ENCODE results near the gene HYAL2. TPM values are rescaled to one million over a fixed set of nuclear protein-coding genes. Genes with fewer than 3 reads are reported as not detected.

The HYAL2 gene
- total and polyA plus RNA-seq, 2 of the 8 experiments (the other 6 are each of a cell fraction or from before 2014, with no cell fraction given), result 51.9 to 176 TPM

- H2AFZ ChIP-seq (ENCODE audit: low read length), result peak within 1 kb of the TSS; percentile 81; the same call in 1 of the 2 replicates
- DNase-seq (ENCODE audit: low read depth in 1 of 2, low spot score in 2 of 2) (peak in 1 of 2 experiments; percentile 66), FAIRE-seq (no peak)
- H3K27me3 ChIP-seq (replicated peaks in 1 of 4; ENCODE audit: control insufficient read depth in 3 of 4, extremely low read depth in 1 of 4, insufficient read depth in 3 of 4, low read length in 3 of 4), result peaks cover 23 to 66% (median 52%) of the 10 kb centered on the region in 4 experiments
- H2BK15ac ChIP-seq (ENCODE audit: low read length), result peak within 1 kb of the TSS; percentile 98
- H3K4me3 ChIP-seq (ENCODE audit: extremely low read depth in 1 of 4, insufficient read depth in 2 of 4, low read depth in 3 of 4, low read length in 4 of 4), result peak within 1 kb of the TSS; percentile 33 to 63 (median 46)
- peaks cover 1% of the 10 kb centered on the region; the same call in 1 of the 2 replicates for H3K79me1 ChIP-seq (ENCODE audit: low read depth, low read length)
- H3K14ac ChIP-seq (ENCODE audit: insufficient read length), result no peak within 1 kb of the TSS
- peak within 1 kb of the TSS; percentile 34 for H4K91ac ChIP-seq (replicated peaks; ENCODE audit: insufficient read length, low read length)
- peaks cover 22% of the 10 kb centered on the region for H3K23me2 ChIP-seq (ENCODE audit: low read depth, low read length)
- WGBS, 2 experiments (ENCODE audit: extremely low coverage in 1 of 2, insufficient coverage in 1 of 2, insufficient read length in 1 of 2, insufficient replicate concordance in 2 of 2, low coverage in 1 of 2, low lambda C conversion rate in 2 of 2, missing lambda C conversion rate in 1 of 2), result 9% methylated on average over 75 of the region's 85 CpGs; no CpG with 5 or more reads in 1 of the 2 experiments
- no peak within 1 kb of the TSS for H3K23ac ChIP-seq (ENCODE audit: insufficient read length)
- H2BK120ac ChIP-seq (replicated peaks; ENCODE audit: low read depth, low read length), result no peak within 1 kb of the TSS
- peak within 1 kb of the TSS; percentile 68; the same call in 1 of the 2 replicates for H2BK12ac ChIP-seq (ENCODE audit: low read depth, low read length)
- ChIA-PET CTCF (ENCODE audit: partially characterized antibody) (interaction anchor here (0.7 to 10.0 kb wide), 8 partner anchors 9 to 273 kb away, joined by 3 to 84 read pairs (median 3); no protein-coding TSS in a partner anchor), POLR2A (ENCODE audit: partially characterized antibody) (interaction anchor here (0.5 to 3.3 kb wide), 9 partner anchors 9 to 78 kb away, joined by 3 to 17 read pairs (median 3); partner anchors contain the start of genes CYB561D2, HYAL2, NPRL2 and TUSC2)
- no peak within 1 kb of the TSS for H3K56ac ChIP-seq (replicated peaks; ENCODE audit: insufficient read length, low read depth, low read length)
- peak within 1 kb of the TSS; percentile 83 for H4K8ac ChIP-seq (ENCODE audit: extremely low read depth, insufficient read depth, low read length)
- H3K9ac ChIP-seq (replicated peaks in 1 of 4; ENCODE audit: extremely low read depth in 1 of 4, low read depth in 3 of 4, low read length in 3 of 4), result no peak within 1 kb of the TSS; a peak in 1 of 7 replicates
- no peaks in the 10 kb centered on the region for H3K9me3 ChIP-seq (ENCODE audit: insufficient read depth in 2 of 2, low read depth in 1 of 2, low read length in 1 of 2)
- H2BK5ac ChIP-seq (ENCODE audit: low read depth, low read length), result peak within 1 kb of the TSS; percentile 30; the same call in 1 of the 2 replicates
- H4K20me1 ChIP-seq (replicated peaks in 1 of 2; ENCODE audit: control insufficient read depth in 1 of 2, insufficient read depth in 2 of 2, low read length in 2 of 2), result peaks cover 0 to 10% of the 10 kb centered on the region in 2 experiments
- no peak within 1 kb of the TSS for H3K27ac ChIP-seq (ENCODE audit: low read depth, low read length)
- H3K4me2 ChIP-seq (ENCODE audit: insufficient read depth in 1 of 2, low read depth in 2 of 2, low read length in 2 of 2), result peak within 1 kb of the TSS; percentile 65 to 87
- H2AK5ac ChIP-seq (ENCODE audit: low read depth, low read length), result no peak within 1 kb of the TSS
- no peak within 1 kb of the TSS for H2BK20ac ChIP-seq (ENCODE audit: low read length)
- peak within 1 kb of the TSS; percentile 6 for H3K4ac ChIP-seq (replicated peaks; ENCODE audit: insufficient read length, low read depth, low read length)
- H3K36me3 ChIP-seq (ENCODE audit: control insufficient read depth in 2 of 4, insufficient read depth in 4 of 4, low read length in 3 of 4), result no peaks in the 10 kb centered on the region
- H3K18ac ChIP-seq (ENCODE audit: extremely low read depth, low read length), result peak within 1 kb of the TSS; percentile 75
- H3K4me1 ChIP-seq (replicated peaks in 1 of 4; ENCODE audit: control insufficient read depth in 3 of 4, insufficient read depth in 4 of 4, low read length in 3 of 4), result peaks cover 0 to 19% (median 14%) of the 10 kb centered on the region in 4 experiments; a peak in 5 of 7 replicates
- H4K5ac ChIP-seq (ENCODE audit: insufficient read length, low read depth, low read length), result no peak within 1 kb of the TSS
- H3K79me2 ChIP-seq (ENCODE audit: control insufficient read depth in 1 of 2, insufficient read depth in 2 of 2, low read length in 2 of 2), result peaks cover 0 to 11% of the 10 kb centered on the region in 2 experiments; a peak in 2 of 4 replicates
- TF ChIP-seq SIN3A (conservative IDR thresholded peaks at IDR 0.05 in 1 of 2, IDR thresholded peaks at IDR 0.05 in 1 of 2; ENCODE audit: low read depth in 1 of 2, low read length in 2 of 2) (no peak), ASH2L (IDR thresholded peaks at IDR 0.05; ENCODE audit: low read length) (peak; percentile 51), SUZ12 (IDR thresholded peaks at IDR 0.05; ENCODE audit: low read length) (peak; percentile 83), TAF1 (IDR thresholded peaks at IDR 0.05; ENCODE audit: low read depth, low read length) (0 out of 2 replicates have a peak, but pooled peaks have one; percentile 22), POLR2AphosphoS5 (IDR thresholded peaks at IDR 0.05; ENCODE audit: low read depth, low read length) (no peak), SP4 (IDR thresholded peaks at IDR 0.05; ENCODE audit: low read length) (0 out of 2 replicates have a peak, but pooled peaks have one; percentile 38), SIRT6 (IDR thresholded peaks at IDR 0.05; ENCODE audit: low read length) (no peak), SP1 (IDR thresholded peaks at IDR 0.05; ENCODE audit: low read depth, low read length) (no peak), EZH2 (IDR thresholded peaks at IDR 0.05; ENCODE audit: low read depth, low read length, severe bottlenecking) (peak; percentile 80), KDM4A (IDR thresholded peaks at IDR 0.05; ENCODE audit: low read depth, low read length, severe bottlenecking) (peak; percentile 94), MAX (IDR thresholded peaks at IDR 0.05) (peak; percentile 89)
These were observed 18.1 kb upstream of the HYAL2 start, which contains the start of gene RASSF1 for GRCh38 chr3:50340448-50341329. RASSF1 (minus strand) TSS chr3:50340836; CDS start chr3:50340805, 31 bp downstream.
